Coronary artery (tissue), 2 donors: ENCODE results near the gene UAP1.

Experiments
- DNase-seq: peaks from one replicate; pipeline ENCODE4 v3.0.0-alpha.2; 2017; ENCODE audit warnings: low spot score
- H3K27ac ChIP-seq, 2 donors: fragments of 200-600 bp; sonication (generic); one replicate each; pipeline ENCODE4 v1.5.1; 2016 to 2019
- H3K4me3 ChIP-seq: fragments of 200-600 bp; sonication (generic); 2 replicates; pipeline ENCODE4 v1.5.1; 2016; ENCODE audit warnings: mild to moderate bottlenecking, moderate library complexity
- TF ChIP-seq, protein P1 (sequence below): fragments of 200-600 bp; sonication (generic); IDR thresholded peaks from one replicate; pipeline ENCODE4 v1.5.1; 2019; ENCODE audit warnings: antibody characterized with exemption

UAP1 gene

DNA sequence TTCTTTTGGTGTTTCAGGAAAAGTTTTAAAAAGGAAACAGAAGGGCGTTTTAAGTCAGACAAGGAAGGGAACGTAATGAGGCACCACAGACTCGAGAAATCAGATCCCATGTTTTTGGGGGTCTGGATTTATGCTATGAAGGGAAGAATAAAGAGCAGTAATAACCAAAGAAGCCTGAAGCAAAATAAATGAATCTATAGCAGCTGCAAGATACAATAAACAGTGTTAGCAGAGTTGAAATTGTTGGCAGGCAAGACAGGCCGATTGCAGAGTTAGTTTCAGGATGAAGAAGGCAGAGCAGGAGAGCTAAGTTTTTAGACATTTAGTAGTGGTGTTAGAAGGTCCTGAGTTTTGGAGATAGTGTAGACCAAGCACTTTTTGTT lies 71.2 kb downstream of the UAP1 start:
- Histone ChIP-seq H3K27ac (peak overlapping the region; percentile 85 to 88), H3K4me3 (peak overlapping the region; percentile 70)
- no peak for DNase-seq
- TF ChIP-seq, protein P1, sequence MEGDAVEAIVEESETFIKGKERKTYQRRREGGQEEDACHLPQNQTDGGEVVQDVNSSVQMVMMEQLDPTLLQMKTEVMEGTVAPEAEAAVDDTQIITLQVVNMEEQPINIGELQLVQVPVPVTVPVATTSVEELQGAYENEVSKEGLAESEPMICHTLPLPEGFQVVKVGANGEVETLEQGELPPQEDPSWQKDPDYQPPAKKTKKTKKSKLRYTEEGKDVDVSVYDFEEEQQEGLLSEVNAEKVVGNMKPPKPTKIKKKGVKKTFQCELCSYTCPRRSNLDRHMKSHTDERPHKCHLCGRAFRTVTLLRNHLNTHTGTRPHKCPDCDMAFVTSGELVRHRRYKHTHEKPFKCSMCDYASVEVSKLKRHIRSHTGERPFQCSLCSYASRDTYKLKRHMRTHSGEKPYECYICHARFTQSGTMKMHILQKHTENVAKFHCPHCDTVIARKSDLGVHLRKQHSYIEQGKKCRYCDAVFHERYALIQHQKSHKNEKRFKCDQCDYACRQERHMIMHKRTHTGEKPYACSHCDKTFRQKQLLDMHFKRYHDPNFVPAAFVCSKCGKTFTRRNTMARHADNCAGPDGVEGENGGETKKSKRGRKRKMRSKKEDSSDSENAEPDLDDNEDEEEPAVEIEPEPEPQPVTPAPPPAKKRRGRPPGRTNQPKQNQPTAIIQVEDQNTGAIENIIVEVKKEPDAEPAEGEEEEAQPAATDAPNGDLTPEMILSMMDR: no peak

DNA sequence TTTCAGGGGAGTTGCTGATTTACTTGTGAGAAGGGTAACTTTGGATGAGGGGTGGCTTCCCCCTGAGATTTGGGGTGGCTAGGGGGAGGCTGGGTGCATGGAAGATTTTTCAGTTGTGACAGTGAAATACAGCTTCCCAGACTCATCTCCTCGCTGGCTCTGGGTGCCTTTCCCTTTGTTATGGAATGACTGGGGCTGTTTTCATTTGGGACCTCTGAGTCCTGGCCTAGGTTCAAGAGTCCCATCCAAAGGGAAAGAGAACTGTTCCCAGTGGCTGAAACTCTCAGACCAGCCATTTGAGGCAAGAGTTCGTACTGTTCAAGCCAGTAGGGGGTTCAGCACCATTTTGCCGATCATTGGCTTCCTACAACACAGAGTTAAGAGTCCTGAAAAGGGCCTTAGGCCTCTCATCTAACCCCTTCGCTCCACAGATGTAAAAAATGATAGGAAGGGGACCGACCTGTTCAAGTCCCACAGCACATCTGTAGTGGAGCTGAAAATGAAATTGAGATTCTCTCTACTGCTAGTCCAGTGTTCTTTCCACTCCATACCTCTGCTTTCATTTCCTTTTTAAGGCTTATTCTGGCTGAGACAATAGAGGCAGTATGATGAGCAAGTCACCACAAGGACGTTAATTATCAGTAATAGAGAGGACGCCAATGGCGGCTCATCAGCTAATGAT lies 71.7 kb downstream of the UAP1 start:
- H3K27ac ChIP-seq: peak overlapping the region; percentile 85 to 88
- DNase-seq: no peak
- peak overlapping the region; percentile 70 for H3K4me3 ChIP-seq
- TF ChIP-seq, protein P1: no peak

DNA sequence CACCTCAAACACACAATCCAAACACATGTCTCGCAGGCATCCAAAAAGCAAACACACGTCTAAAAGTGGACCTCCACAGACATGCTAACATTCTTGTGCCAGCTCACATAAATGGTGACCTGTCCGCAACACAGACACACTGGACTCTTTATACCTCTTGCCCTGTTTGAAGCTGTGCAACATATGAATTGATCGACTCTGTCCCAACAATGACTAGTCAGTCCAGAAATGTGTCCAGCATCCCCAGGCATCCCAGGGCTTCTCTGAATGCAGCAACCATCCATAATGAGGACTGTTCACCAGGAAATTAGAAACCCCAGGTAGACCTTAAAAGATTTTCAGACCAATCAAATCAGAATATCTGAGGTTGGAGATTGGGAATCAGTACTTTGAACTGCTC lies 73.9 kb downstream of the UAP1 start:
- TF ChIP-seq, protein P1: no peak
- H3K4me3 ChIP-seq: peak overlapping the region; percentile 70
- H3K27ac ChIP-seq: peak overlapping the region in 1 of 2 donors; percentile 85

DNA sequence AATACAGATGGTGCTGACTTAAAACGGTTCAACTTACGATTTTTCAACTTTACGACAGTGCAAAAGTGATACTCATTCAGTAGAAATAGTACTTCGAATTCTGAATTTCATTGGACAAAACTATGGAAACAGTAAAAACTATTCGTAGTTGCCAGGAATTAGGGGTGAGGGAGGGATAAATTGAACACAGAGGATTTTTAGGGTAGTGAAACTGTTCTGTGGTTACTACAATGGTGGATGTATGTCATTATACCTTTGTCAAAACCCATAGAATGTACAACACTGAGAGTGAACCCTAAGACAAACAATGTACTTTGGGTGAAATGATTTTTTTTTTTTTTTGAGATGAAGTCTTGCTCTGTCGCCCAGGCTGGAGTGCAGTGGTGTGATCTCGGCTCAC lies 78.2 kb downstream of the UAP1 start:
- Histone ChIP-seq H3K4me3 (no peak overlapping the region), H3K27ac (no peak overlapping the region)
- TF ChIP-seq, protein P1: no peak
- DNase-seq: no peak

More for the DNA sequence above, 73.9 kb downstream of the UAP1 start:
- no peak for DNase-seq

DNA sequence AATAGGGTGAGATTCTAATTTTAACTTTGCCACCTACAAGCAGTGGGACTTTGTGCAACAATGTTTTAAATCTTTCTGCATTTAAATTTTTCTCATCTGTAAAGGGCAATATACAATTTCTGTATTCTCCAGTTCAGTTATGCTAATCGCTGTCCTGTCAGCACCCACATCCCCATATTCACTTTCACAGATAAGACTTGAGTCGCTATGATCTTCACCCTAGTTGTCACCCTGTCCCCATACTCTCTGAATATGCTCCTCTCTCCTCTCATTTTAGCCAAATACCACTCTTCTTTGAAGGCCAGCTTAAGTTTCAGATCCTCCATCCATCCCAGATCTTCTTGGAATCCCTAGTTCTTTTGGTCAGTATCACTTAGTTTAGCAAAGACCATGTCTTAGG lies 79.6 kb downstream of the UAP1 start:
- no peak for DNase-seq
- TF ChIP-seq, protein P1: no peak
- Histone ChIP-seq H3K4me3 (no peak overlapping the region), H3K27ac (no peak overlapping the region)

DNA sequence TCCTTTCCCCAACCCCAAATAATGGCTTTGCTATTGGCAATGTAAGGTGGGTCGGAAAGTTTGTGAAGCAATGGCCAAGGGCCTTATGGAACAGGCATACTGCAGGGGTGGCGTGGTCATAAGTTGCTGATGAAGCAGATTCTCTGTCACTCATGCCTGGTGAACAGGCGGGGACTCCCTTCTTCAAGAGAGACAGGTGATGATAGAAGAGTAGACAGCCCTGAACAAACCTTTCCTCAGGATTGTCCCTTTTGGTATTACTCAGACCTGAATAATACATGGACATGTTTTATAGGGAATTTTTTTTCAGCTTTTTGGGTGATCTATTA lies 83.4 kb downstream of the UAP1 start:
- TF ChIP-seq, protein P1: no peak
- no peak overlapping the region for H3K4me3 ChIP-seq
- H3K27ac ChIP-seq: no peak overlapping the region
- DNase-seq: no peak

DNA sequence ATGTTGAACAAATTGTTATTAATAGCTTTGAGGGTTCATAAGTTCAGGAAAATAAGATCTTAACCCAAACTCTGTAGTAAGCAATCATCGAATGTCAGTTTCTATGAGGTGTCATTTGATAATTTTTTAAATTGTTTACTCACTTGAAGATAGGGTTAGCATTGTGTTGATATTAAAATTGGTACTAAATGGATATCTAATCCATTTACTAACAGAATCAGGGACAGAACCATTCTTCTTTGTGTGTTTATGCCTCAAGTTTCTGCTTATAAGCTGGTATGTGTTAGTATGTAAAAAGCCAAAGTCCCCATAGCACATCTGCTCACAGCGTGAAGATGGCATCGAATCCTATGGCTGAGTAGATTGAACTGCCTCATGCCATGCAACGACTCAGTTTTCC lies 84.1 kb downstream of the UAP1 start:
- DNase-seq: no peak
- Histone ChIP-seq H3K27ac (no peak overlapping the region), H3K4me3 (no peak overlapping the region)
- TF ChIP-seq, protein P1: no peak
